HEK293T (cell line): ENCODE data around the gene EIF4G3.

Experiments used
- CTCF ChIA-PET: fragments of 350-600 bp; formaldehyde crosslinking; extraction: SDS; loops from one replicate; lab custom pipeline; 2021; ENCODE audit warnings: antibody characterized with exemption, inconsistent platforms; lab: Yijun Ruan, JAX
- POLR2A ChIA-PET: fragments of 350-600 bp; formaldehyde crosslinking; extraction: SDS; loops from one replicate; lab custom pipeline; 2020; ENCODE audit warnings: antibody characterized with exemption, inconsistent platforms; lab: Yijun Ruan, JAX
- DNase-seq: peaks from one replicate; pipeline ENCODE4 v3.0.0; 2012; ENCODE audit warnings: mixed read lengths; ENCODE audit errors: extremely low spot score
- ARNT ChIP-seq: fragments of 450-650 bp; IDR thresholded peaks from 2 replicates; pipeline ENCODE4 v1.6.1; 2017; ENCODE audit warnings: mild to moderate bottlenecking
- BHLHE40 ChIP-seq: fragments of 450-650 bp; IDR thresholded peaks from 2 replicates; pipeline ENCODE4 v1.6.1; 2016; ENCODE audit warnings: mild to moderate bottlenecking, moderate library complexity, borderline replicate concordance
- CTBP1 ChIP-seq: fragments of 450-650 bp; IDR thresholded peaks from 2 replicates; pipeline ENCODE4 v1.6.1; 2016; ENCODE audit warnings: borderline replicate concordance
- ELF4 ChIP-seq: fragments of 450-650 bp; IDR thresholded peaks from 2 replicates; pipeline ENCODE4 v1.6.1; 2017; ENCODE audit warnings: antibody characterized with exemption
- FOXA1 ChIP-seq: fragments of 450-650 bp; IDR thresholded peaks from 2 replicates; pipeline ENCODE4 v1.6.1; 2016; ENCODE audit warnings: mild to moderate bottlenecking
- FOXK2 ChIP-seq: fragments of 450-650 bp; IDR thresholded peaks from 2 replicates; pipeline ENCODE4 v1.6.1; 2016; ENCODE audit warnings: mild to moderate bottlenecking
- FOXM1 ChIP-seq: fragments of 450-650 bp; IDR thresholded peaks from 2 replicates; pipeline ENCODE4 v1.6.1; 2017; ENCODE audit warnings: mild to moderate bottlenecking, borderline replicate concordance
- HDGF ChIP-seq: fragments of 450-650 bp; IDR thresholded peaks from 2 replicates; pipeline ENCODE4 v1.6.1; 2017; ENCODE audit warnings: antibody characterized with exemption, borderline replicate concordance
- L3MBTL2 ChIP-seq: fragments of 450-650 bp; conservative IDR thresholded peaks from 2 replicates; pipeline ENCODE4 v1.6.1; 2016; ENCODE audit warnings: mild to moderate bottlenecking
- LEF1 ChIP-seq: fragments of 450-650 bp; IDR thresholded peaks from 2 replicates; pipeline ENCODE4 v1.6.1; 2017; ENCODE audit warnings: mild to moderate bottlenecking, borderline replicate concordance
- NFRKB ChIP-seq: fragments of 450-650 bp; IDR thresholded peaks from 2 replicates; pipeline ENCODE4 v1.6.1; 2016; ENCODE audit warnings: mild to moderate bottlenecking, moderate library complexity
- SP1 ChIP-seq: fragments of 450-650 bp; IDR thresholded peaks from 2 replicates; pipeline ENCODE4 v1.6.1; 2017
- SUZ12 ChIP-seq: fragments of 450-650 bp; IDR thresholded peaks from 2 replicates; pipeline ENCODE4 v1.6.1; 2016; ENCODE audit warnings: mild to moderate bottlenecking
- TARDBP ChIP-seq: fragments of 450-650 bp; IDR thresholded peaks from 2 replicates; pipeline ENCODE4 v1.6.1; 2016
- ZNF384 ChIP-seq: fragments of 450-650 bp; IDR thresholded peaks from 2 replicates; pipeline ENCODE4 v1.6.1; 2016
- TF ChIP-seq, protein P1 (sequence below): fragments of 450-650 bp; IDR thresholded peaks from 2 replicates; pipeline ENCODE4 v1.6.1; 2016

EIF4G3 gene

DNA sequence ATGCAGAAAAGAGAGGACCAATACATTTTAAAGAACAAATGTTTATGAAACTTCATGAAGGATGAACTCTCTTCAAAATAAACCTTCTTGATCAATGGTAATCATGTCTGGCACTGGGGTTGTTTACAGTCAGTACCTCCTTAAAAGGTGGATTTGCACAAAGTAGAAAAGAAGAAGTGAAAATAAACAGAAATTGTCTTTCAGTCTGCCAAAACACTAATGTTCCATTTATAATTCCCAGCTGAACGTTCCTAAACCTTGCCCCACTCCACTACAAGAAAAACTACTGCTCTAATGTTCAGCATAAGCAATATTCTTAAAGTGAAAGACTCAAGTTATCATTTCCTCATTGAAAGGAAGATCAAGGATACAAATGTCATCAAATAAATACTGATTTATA, 86.2 kb downstream of the EIF4G3 start:
- POLR2A ChIA-PET, result no interaction called here
- TF ChIP-seq SP1, result no peak
- CTCF ChIA-PET, result no interaction called here
- no peak for DNase-seq

DNA sequence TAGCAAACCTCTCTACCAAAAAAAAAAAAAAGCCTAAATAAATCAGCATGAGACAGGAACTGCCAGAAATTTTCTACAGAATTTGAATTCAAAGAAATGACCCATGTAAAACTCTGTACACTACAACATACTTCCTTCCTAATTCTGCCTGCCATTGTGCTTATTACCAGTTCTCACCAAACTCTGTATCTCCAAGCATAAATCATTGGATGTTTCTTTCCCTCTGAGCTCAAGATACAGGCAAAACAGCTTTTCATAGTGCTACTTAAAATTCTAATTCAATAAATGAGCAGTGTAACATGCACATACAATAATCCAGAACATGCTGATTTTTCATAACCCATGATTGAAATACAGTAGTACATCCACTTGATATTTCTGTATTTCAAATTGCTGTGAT, 87.0 kb downstream of the EIF4G3 start:
- DNase-seq, result no peak
- TF ChIP-seq L3MBTL2, result no peak
- no peak for TF ChIP-seq NFRKB
- TF ChIP-seq SP1, result no peak
- TF ChIP-seq HDGF, result no peak
- no peak for TF ChIP-seq CTBP1
- TF ChIP-seq FOXM1, result no peak
- TF ChIP-seq LEF1, result no peak
- no peak for TF ChIP-seq BHLHE40
- TF ChIP-seq SUZ12, result no peak
- TF ChIP-seq FOXK2, result no peak
- no peak for TF ChIP-seq ELF4
- POLR2A ChIA-PET, result no interaction called here
- CTCF ChIA-PET, result no interaction called here

DNA sequence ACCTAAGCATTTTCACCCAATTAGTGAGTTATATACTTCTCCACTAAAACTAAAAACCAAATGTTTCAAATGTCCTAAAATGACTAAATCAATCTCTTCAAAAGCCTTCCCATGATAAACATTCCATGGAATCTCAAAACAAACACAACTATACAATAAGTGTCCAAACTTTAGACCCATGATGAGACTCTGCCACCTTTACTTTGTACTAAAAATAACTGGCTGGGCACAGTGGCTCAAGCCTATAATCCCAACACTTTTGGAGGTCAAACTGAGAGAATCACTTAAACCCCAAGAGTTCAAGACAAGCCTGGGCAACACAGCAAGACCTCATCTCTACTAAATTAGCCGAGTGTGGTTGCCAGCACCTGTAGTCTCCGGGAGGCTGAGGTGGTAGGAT, 87.4 kb downstream of the EIF4G3 start:
- ChIA-PET POLR2A (no interaction called here), CTCF (no interaction called here)
- TF ChIP-seq FOXA1, result no peak
- no peak for TF ChIP-seq HDGF
- no peak for TF ChIP-seq SP1
- TF ChIP-seq LEF1, result no peak
- TF ChIP-seq TARDBP, result no peak
- TF ChIP-seq ELF4, result no peak
- no peak for DNase-seq

DNA sequence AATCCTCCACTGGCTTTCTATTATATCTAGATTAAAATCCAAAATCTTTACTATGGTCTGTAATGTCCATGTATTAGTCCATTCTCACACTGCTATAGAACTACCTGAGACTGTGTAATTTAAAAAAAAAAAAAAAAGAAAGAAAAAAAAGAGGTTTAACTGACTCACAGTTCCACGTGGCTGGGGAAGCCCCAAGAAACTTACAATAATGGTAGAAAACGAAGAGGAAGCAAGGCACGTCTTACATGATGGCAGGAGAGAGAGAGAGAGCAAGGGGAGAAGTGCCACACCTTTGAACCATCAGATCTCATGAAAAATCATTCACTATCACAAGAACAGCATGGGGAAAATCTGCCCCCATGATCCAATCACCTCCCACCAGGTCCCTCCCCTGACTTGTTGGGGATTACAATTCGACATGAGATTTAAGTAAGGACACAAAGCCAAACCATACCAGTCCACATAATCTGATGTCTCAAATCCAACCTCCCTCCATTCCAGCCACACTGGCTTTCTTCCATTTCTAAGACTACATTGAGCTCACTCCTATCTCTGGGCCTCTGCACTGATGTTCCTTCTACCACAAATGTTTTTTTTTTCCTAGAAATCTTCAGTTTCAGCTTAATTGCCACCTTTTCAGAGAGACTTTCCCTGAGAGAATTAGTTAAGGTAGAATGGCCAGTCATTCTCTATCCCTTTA, 92.4 kb downstream of the EIF4G3 start:
- TF ChIP-seq ZNF384 (no peak), L3MBTL2 (no peak), ARNT (no peak), TARDBP (no peak), FOXK2 (no peak), ELF4 (no peak), LEF1 (no peak), CTBP1 (no peak), BHLHE40 (no peak), FOXA1 (no peak), HDGF (no peak), NFRKB (no peak), SUZ12 (no peak), FOXM1 (no peak), SP1 (no peak)
- TF ChIP-seq, protein P1, sequence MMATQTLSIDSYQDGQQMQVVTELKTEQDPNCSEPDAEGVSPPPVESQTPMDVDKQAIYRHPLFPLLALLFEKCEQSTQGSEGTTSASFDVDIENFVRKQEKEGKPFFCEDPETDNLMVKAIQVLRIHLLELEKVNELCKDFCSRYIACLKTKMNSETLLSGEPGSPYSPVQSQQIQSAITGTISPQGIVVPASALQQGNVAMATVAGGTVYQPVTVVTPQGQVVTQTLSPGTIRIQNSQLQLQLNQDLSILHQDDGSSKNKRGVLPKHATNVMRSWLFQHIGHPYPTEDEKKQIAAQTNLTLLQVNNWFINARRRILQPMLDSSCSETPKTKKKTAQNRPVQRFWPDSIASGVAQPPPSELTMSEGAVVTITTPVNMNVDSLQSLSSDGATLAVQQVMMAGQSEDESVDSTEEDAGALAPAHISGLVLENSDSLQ, result no peak
- CTCF ChIA-PET, result no interaction called here
- POLR2A ChIA-PET, result no interaction called here
- DNase-seq, result no peak

DNA sequence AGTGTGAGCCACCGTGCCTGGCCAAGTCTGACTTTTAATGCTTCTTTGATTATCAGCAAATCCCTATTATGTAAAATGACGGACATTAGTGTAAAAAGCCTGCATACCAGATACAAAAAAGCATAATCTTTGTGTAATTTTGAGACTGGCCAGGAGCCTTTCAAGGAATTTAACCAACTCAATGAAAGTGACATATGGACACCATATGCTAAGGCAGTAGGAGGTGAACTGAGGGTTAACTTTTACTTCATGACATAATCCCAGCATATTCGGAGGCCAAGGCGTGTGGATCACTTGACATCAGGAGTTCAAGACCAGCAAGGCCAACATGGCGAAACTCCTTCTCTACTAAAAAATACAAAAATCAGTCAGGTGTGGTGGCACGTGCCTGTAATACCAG, 94.6 kb downstream of the EIF4G3 start:
- CTCF ChIA-PET, result no interaction called here
- POLR2A ChIA-PET, result no interaction called here
- TF ChIP-seq SP1, result no peak
- no peak for DNase-seq

DNA sequence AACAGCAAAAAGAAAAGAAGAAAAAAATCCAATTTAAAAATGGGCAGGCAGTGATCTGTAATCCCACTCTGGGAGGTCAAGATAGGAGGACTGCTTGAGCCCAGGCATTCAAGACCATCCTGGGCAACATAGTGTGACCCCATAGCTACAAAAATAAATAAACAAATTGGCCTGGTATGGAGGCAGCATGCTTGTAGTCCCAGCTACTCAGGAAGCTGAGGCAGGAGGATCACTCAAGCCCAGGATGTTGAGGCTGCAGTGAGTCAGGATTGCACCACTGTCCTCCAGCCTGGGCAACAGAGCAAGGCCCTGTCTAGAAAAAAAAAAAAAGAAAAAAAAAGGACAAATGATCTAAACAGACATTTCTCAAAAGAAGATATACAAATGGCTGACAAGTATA, 99.6 kb downstream of the EIF4G3 start:
- no peak for DNase-seq
- TF ChIP-seq, protein P1, result no peak
- TF ChIP-seq L3MBTL2, result no peak
- TF ChIP-seq BHLHE40, result no peak
- no peak for TF ChIP-seq SP1
- no peak for TF ChIP-seq ELF4
- TF ChIP-seq ZNF384, result no peak
- TF ChIP-seq ARNT, result no peak
- no peak for TF ChIP-seq FOXM1
- TF ChIP-seq LEF1, result no peak
- TF ChIP-seq FOXA1, result no peak
- TF ChIP-seq SUZ12, result no peak
- TF ChIP-seq FOXK2, result no peak
- no peak for TF ChIP-seq TARDBP
- no peak for TF ChIP-seq HDGF
- TF ChIP-seq CTBP1, result no peak
- ChIA-PET CTCF (no interaction called here), POLR2A (no interaction called here)

DNA sequence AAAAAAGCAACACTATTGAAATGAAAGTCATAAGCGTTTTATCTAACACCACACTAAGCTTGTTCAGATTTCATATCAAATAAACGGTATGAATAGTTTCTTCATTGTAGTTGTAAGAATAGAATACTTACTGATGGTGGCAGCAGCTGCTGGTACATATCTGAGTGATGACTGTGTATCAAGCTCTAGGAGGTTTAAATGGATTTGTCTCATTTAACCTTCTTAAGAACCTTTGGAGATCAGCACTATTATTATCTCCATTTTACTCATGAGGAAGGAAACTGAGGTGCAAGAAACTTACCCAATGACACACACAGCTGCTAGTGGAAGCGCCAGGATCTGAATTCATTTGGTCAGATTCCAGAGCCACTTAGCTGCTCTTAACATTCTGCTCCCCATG, 104.0 kb downstream of the EIF4G3 start:
- CTCF ChIA-PET, result interaction anchor here (0.6 kb wide), 1 partner anchor 12 kb away, joined by 3 read pairs; no protein-coding TSS in a partner anchor
- DNase-seq, result no peak
- POLR2A ChIA-PET, result no interaction called here
- no peak for TF ChIP-seq LEF1
- no peak for TF ChIP-seq SUZ12
- no peak for TF ChIP-seq NFRKB
- no peak for TF ChIP-seq ARNT
- TF ChIP-seq SP1, result no peak
- no peak for TF ChIP-seq L3MBTL2
- TF ChIP-seq, protein P1, result no peak
- TF ChIP-seq ELF4, result no peak
